BLaER1 treated with 17β-estradiol and CSF1 and Interleukin-3, amounts not matched to agents 10 nM and 100 nM (cell line): Measurements from ENCODE around the gene NIPSNAP2.
"Not testable (repeated sequence)": the region's sequence is repeated elsewhere in the genome, so short reads cannot be mapped to it uniquely, and the experiment has no call there.

Source experiments
- H3K27ac ChIP-seq, 11 experiments: shearing (Covaris generic); formaldehyde crosslinking; 2 replicates each; pipeline ENCODE4 v1.8.1; 2022
- H3K27me3 ChIP-seq, 11 experiments: shearing (Covaris generic); formaldehyde crosslinking; 2 replicates each; pipeline ENCODE4 v1.8.1; 2022
- H3K36me3 ChIP-seq, 11 experiments: shearing (Covaris generic); formaldehyde crosslinking; 2 replicates each; pipeline ENCODE4 v1.8.1; 2022
- H3K4me1 ChIP-seq, 10 experiments: shearing (Covaris generic); formaldehyde crosslinking; 2 replicates each; pipeline ENCODE4 v1.8.1; 2022
- H3K4me2 ChIP-seq, 11 experiments: shearing (Covaris generic); formaldehyde crosslinking; 2 replicates each; pipeline ENCODE4 v1.8.1; 2022
- H3K4me3 ChIP-seq, 10 experiments: shearing (Covaris generic); formaldehyde crosslinking; 2 replicates each; pipeline ENCODE4 v1.8.1; 2022
- H3K9ac ChIP-seq, 11 experiments: shearing (Covaris generic); formaldehyde crosslinking; 2 replicates each; pipeline ENCODE4 v1.8.1; 2022
- H3K9me3 ChIP-seq, 11 experiments: shearing (Covaris generic); formaldehyde crosslinking; replicated peaks in 1 of 11; 2 replicates each; pipeline ENCODE4 v1.8.1; 2022
- H4K20me1 ChIP-seq, 11 experiments: shearing (Covaris generic); formaldehyde crosslinking; 2 replicates each; pipeline ENCODE4 v1.8.1; 2022
- Cebpa-rat ChIP-seq, 11 experiments: shearing (Covaris generic); IDR thresholded peaks; 2 replicates each; pipeline ENCODE4 v1.8.1; 2022

Gene NIPSNAP2

GRCh38 chr7:56030340-56030739, 66.0 kb downstream of the NIPSNAP2 start:
- Histone ChIP-seq H3K27me3 (no peaks in the 10 kb centered on the region), H4K20me1 (no peaks in the 10 kb centered on the region; a peak in 2 of 22 replicates), H3K27ac (no peak overlapping the region), H3K9ac (no peak overlapping the region), H3K4me1 (peaks cover 16 to 32% (median 28%) of the 10 kb centered on the region in 10 experiments), H3K36me3 (peaks cover 48 to 71% (median 59%) of the 10 kb centered on the region in 11 experiments), H3K9me3 (no peaks in the 10 kb centered on the region), H3K4me2 (no peak overlapping the region), H3K4me3 (no peak overlapping the region)
- TF ChIP-seq Cebpa-rat (IDR thresholded peaks at IDR 0.05): no peak

- not testable (repeated sequence) for H3K4me3 ChIP-seq, H3K27ac ChIP-seq, H4K20me1 ChIP-seq, H3K9me3 ChIP-seq, H3K27me3 ChIP-seq
- H3K36me3 ChIP-seq: peaks cover 39 to 59% (median 47%) of the 10 kb centered on the region in 11 experiments
- H3K9ac ChIP-seq: peak overlapping the region in 1 of 11 experiments; percentile 34; a peak in 1 of 22 replicates
- peaks cover 16 to 33% (median 29%) of the 10 kb centered on the region in 10 experiments for H3K4me1 ChIP-seq
- H3K4me2 ChIP-seq: peak overlapping the region in 3 of 11 experiments; percentile 78 to 88 (median 81); a peak in 6 of 22 replicates
Measured at GRCh38 chr7:56031556-56031955, 67.2 kb downstream of the NIPSNAP2 start.

- peak overlapping the region in 2 of 10 experiments; percentile 74 to 76; a peak in 2 of 20 replicates for H3K4me3 ChIP-seq
- peak overlapping the region; percentile 12 to 95 (median 83); a peak in 15 of 22 replicates for H3K4me2 ChIP-seq
Measured at GRCh38 chr7:56032578-56032977, 68.2 kb downstream of the NIPSNAP2 start.

GRCh38 chr7:56033671-56034432, 69.5 kb downstream of the NIPSNAP2 start:
- Histone ChIP-seq H3K4me1 (peaks cover 16 to 33% (median 29%) of the 10 kb centered on the region in 10 experiments), H3K27me3 (no peaks in the 10 kb centered on the region), H4K20me1 (no peaks in the 10 kb centered on the region; a peak in 1 of 22 replicates), H3K9me3 (no peaks in the 10 kb centered on the region), H3K27ac (peak overlapping the region in 10 of 11 experiments; percentile 43 to 70 (median 58); a peak in 20 of 22 replicates), H3K4me3 (peak overlapping the region; percentile 61 to 78 (median 70)), H3K4me2 (peak overlapping the region; percentile 77 to 95 (median 83)), H3K9ac (peak overlapping the region; percentile 62 to 81 (median 72)), H3K36me3 (peaks cover 18 to 42% (median 26%) of the 10 kb centered on the region in 11 experiments)
- peak in 7 of 11 experiments; percentile 42 to 91 (median 75); a peak in 12 of 22 replicates for TF ChIP-seq Cebpa-rat (IDR thresholded peaks at IDR 0.05)

More at GRCh38 chr7:56032578-56032977, 68.2 kb downstream of the NIPSNAP2 start:
- H3K27me3 ChIP-seq, H3K27ac ChIP-seq, H3K9me3 ChIP-seq, H4K20me1 ChIP-seq: not testable (repeated sequence)
- H3K9ac ChIP-seq: peak overlapping the region in 1 of 11 experiments; percentile 81; a peak in 1 of 22 replicates
- H3K36me3 ChIP-seq: peaks cover 30 to 49% (median 37%) of the 10 kb centered on the region in 11 experiments
- H3K4me1 ChIP-seq: peaks cover 16 to 33% (median 29%) of the 10 kb centered on the region in 10 experiments

GRCh38 chr7:56040730-56041129, 76.3 kb downstream of the NIPSNAP2 start:
- Histone ChIP-seq H3K27me3 (no peaks in the 10 kb centered on the region), H3K9me3 (no peaks in the 10 kb centered on the region), H3K27ac (no peak overlapping the region), H3K4me1 (peaks cover 0 to 8% (median 0%) of the 10 kb centered on the region in 10 experiments; a peak in 3 of 20 replicates), H3K4me2 (no peak overlapping the region), H4K20me1 (no peaks in the 10 kb centered on the region), H3K4me3 (no peak overlapping the region), H3K36me3 (peaks cover 7 to 51% (median 28%) of the 10 kb centered on the region in 11 experiments; a peak in 21 of 22 replicates), H3K9ac (no peak overlapping the region)
- TF ChIP-seq Cebpa-rat (IDR thresholded peaks at IDR 0.05): no peak

- Histone ChIP-seq H3K36me3 (peaks cover 4 to 42% (median 22%) of the 10 kb centered on the region in 11 experiments; a peak in 20 of 22 replicates), H3K4me2 (peak overlapping the region in 2 of 11 experiments; percentile 41 to 42; a peak in 3 of 22 replicates), H3K4me1 (peaks cover 10 to 22% (median 14%) of the 10 kb centered on the region in 10 experiments), H3K27ac (0 out of 22 replicates have a peak overlapping the region, but pooled peaks of 1 of the 11 experiments have one; percentile 24)
- H3K9ac ChIP-seq, H3K9me3 ChIP-seq, H3K4me3 ChIP-seq, H4K20me1 ChIP-seq, H3K27me3 ChIP-seq: not testable (repeated sequence)
Measured at GRCh38 chr7:56045758-56046157, 81.4 kb downstream of the NIPSNAP2 start.

GRCh38 chr7:56046721-56047445, 82.5 kb downstream of the NIPSNAP2 start:
- no peak overlapping the region for H3K4me3 ChIP-seq
- H3K9me3 ChIP-seq: no peaks in the 10 kb centered on the region
- no peak overlapping the region for H3K9ac ChIP-seq
- TF ChIP-seq Cebpa-rat (IDR thresholded peaks at IDR 0.05): no peak
- peaks cover 0 to 32% (median 14%) of the 10 kb centered on the region in 11 experiments; a peak in 17 of 22 replicates for H3K36me3 ChIP-seq
- H3K4me2 ChIP-seq: no peak overlapping the region
- no peak overlapping the region for H3K27ac ChIP-seq
- H4K20me1 ChIP-seq: peaks cover 0 to 2% (median 0%) of the 10 kb centered on the region in 11 experiments; a peak in 3 of 22 replicates
- peaks cover 10 to 22% (median 14%) of the 10 kb centered on the region in 10 experiments for H3K4me1 ChIP-seq
- H3K27me3 ChIP-seq: no peaks in the 10 kb centered on the region

GRCh38 chr7:56047446-56048116, 83.2 kb downstream of the NIPSNAP2 start:
- not testable (repeated sequence) for H3K9me3 ChIP-seq, H3K4me3 ChIP-seq, H3K9ac ChIP-seq, H3K27me3 ChIP-seq, H3K27ac ChIP-seq, H3K4me2 ChIP-seq, H4K20me1 ChIP-seq
- H3K4me1 ChIP-seq: peaks cover 10 to 24% (median 16%) of the 10 kb centered on the region in 10 experiments
- H3K36me3 ChIP-seq: peaks cover 0 to 26% (median 9%) of the 10 kb centered on the region in 11 experiments; a peak in 19 of 22 replicates
